GM04504 (cell line): ENCODE measurements around the gene POLR2L.

Experiments used
- DNase-seq: peaks from one replicate; pipeline ENCODE4 v3.0.0-alpha.2; 2012; ENCODE audit warnings: low read depth

The POLR2L gene

DNA sequence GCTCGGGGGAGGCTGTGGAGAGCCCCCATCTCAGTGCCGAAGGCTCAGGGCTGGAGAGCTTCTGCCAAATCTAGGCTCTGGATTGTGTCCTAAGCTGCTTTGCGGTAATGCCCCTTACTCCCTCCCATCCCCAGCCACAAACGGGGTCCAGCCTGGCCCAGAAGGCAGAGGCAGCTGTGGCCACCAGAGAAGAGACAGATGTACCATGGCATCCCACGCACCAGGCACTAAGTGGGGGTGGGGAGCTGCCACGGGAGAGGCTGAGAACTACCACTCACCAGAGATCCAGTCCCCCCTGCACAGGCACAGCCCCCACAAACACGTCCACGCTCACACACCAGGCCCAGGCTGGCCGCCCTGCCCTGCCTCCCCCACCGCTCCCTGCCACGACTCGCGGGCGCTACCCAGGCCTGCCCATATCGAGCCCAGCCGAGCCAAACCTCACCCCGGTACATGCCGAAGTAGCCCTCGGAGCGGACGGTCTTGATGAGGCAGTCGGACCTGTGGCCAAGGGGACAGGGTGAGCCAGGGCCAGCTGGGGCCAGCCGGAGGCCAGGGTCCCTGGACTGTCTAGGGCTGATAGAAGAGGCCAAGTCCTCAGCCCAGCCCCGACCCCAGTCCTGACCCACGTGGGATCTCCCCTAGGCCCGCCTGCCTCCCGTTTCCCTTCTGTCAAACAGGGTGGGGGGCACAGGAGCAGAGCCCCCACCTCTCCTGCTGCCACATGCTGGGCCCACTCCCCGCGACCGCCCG lies 48.1 kb downstream of the POLR2L start:
- no peak for DNase-seq

DNA sequence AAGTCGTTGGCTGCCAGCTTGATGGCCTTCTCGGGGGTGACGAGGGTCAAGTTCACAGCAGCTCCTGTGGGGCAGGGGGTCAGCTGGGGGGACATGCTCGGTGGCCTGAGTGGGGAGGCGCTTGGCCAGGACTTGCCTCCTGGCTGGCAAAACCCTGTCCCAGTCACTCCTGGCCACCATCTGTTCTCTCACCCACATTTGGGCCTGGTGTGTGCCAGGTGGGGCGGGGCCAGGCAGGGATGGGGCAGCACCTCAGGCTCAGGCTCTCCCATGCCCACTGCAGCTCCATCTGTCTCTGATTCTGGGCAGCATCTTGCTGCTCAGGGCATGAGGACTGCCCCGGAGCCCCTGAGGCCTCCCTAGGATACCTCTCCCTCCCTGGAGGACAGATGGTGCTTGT lies 48.8 kb downstream of the POLR2L start:
- no peak for DNase-seq

DNA sequence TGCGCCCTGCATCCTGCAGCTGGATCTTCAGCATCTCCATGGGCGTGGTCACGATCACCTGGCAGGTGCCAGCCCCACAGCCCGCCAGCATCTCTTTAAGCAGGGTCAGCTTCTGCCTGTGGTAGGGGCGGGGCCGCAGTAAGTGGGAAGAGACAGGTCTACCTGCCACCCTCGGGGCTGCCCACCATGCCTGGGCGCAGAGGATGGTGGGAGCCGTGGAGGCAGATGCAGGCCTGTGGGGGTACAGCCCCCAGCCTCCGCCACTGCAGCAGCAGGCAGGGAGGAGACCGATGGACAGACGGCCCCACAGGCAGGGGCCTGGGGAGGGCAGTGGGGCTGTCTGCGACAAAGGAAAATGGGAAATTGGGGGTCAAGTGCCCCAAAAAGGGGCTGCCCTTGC lies 49.5 kb downstream of the POLR2L start:
- no peak for DNase-seq

DNA sequence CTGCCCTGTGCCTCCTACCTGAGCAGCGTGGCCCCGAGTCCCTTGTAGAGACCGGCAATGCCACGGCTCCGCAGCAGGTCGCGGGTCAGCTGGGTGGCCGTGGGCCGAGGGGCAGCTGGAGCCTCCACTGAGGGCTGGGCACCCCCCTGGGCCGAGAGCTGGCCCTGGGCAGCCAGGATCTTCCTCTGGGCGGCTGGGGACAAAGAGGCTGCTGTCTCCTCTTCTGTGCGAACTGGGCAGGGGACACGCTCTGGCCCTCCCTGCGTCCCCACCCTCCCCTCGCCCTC lies 49.9 kb downstream of the POLR2L start:
- no peak for DNase-seq

DNA sequence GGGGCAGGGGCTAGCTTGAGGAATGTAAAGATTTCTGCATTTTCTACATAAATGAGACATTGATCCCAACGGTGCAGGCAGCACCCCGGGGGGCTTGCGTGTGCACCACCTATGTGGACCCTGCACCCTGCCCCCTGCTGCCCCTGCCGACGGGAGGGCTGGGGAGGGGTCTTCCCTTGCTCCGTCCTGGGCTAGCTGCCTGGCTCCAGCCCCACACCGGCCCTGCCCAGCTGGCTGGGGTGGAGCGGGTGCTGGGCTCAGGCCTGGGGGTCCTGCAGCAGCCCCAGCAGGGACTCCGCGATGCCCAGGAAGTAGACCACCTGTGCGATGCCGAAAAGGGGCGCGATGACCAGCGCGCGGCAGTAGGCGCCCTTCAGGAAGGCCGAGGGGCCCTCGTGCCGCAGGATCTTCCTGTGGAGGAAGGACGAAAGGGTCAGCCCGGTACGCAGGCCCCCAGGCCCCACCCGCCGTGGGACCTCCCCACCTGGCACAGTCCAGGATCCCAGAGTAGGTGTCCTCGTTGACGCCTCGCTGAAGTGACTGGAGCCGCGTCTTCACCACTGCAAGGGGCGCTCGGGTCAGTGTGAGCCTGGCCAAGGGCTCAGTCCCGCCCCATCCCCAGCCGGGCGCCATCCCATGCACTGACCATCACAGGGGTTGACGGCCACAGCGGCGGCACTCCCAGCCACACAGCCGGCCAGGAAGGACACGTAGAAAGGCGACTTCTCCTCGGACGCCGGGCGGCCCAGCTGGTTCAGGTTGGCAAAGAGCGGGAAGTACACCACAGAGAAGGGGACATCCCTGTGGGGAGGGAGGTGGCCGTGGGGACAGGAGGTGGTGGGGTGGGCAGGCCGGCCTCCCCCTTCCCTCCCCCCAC lies 50.4 kb downstream of the POLR2L start:
- DNase-seq, result no peak

DNA sequence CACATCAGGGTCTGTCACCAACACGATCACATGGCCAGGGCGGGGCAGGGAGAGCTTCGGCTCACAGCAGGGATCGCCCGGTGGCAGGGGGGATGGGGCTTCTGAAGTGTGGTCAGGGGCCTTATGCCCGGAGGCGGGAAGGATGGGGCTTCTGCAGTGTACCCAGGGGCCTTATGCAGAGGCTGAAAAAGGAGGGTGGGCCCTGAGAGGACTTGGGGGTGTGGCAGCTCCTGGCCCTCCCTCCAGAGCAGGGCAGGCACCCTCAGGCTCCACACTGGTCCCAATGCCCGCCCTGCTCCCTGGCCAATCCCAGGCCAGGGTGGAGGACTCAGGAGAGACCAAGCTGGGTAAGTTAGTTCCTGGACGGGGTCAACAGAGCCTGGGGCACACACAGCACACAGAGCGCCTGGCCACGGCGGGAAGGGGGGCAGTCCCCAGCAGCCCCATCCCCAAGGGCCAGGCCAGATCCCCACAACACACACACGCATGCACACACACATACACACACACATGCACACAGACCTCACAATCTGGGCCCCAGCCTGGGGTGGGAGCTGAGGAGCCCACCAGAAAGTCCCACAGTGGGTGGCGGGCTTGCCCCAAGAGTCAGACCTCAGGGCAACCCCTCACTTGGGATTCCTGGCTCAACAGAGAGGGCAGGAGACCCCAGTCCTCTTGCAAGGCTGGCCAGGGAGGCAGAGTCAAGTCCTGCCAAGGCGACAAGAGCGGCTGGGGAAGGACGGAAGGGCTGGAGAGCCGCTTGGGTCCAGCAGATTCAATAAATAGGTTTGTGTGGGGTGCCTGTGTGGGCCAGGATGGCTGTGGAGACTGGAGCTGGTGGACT lies 51.4 kb downstream of the POLR2L start:
- DNase-seq, result no peak

DNA sequence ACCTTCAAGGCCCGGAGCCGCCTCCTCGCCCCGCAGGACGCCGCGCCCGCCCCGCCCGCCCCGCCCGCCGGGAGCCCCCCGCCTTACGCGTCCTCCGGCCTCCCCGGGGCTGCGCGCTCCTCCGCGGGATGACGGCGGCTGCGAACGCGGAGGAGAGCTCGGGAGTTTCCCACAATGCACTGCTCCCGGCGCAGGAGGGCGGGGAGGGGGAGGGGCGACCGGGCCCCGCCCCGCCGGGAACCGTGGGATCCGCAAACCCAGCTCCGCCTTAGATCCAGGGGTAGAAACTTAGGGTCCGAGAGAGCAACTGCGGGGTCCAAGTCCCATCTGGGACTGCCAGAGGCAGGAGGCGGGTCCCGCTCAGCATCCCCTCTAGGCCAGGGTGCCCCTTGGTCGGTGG lies 52.4 kb downstream of the POLR2L start, which contains the start of gene CEND1:
Gene CEND1 (minus strand): TSS at position 148 of the 400 bp plus-strand sequence. CDS start 1,514 bp downstream, outside the sequence.
- DNase-seq, result peak; percentile 29
